Ovary (tissue), 9 donors: ENCODE results near the gene MXD3. TPM values are rescaled to one million over a fixed set of nuclear protein-coding genes. Genes with fewer than 3 reads are reported as not detected.

Experiments
- DNase-seq, 5 donors: peaks; one replicate each; pipeline ENCODE4 v3.0.0-alpha.2; 2019 to 2020
- H3K27ac ChIP-seq, 2 donors: fragments of 200-600 bp; one replicate each; pipeline versions ENCODE4 v1.5.1 to v1.8.0; 2019 to 2022
- H3K27me3 ChIP-seq: fragments of 200-600 bp; one replicate; pipeline ENCODE4 v1.8.0; 2022
- H3K36me3 ChIP-seq: fragments of 200-600 bp; sonication (generic); one replicate; pipeline ENCODE4 v1.5.1; 2019
- H3K4me1 ChIP-seq: one replicate; pipeline ENCODE4 v1.8.1; 2013; ENCODE audit warnings: mild to moderate bottlenecking, moderate library complexity; ENCODE audit not compliant: insufficient read depth
- H3K4me3 ChIP-seq: fragments of 200-600 bp; sonication (generic); one replicate; pipeline ENCODE4 v1.5.1; 2017
- H3K9me3 ChIP-seq, 2 donors: fragments of 200-600 bp in 1 of 2; sonication (generic) in 1 of 2; one replicate each; pipeline versions ENCODE4 v1.5.1 to v1.8.1; 2013 to 2019; ENCODE audit warnings: mild to moderate bottlenecking in 1 of 2, moderate library complexity in 1 of 2
- CTCF ChIP-seq, 3 donors: fragments of 450-650 bp in 2 of 3; fragments of 200-600 bp in 1 of 3; IDR thresholded peaks; one replicate each; pipeline versions ENCODE4 v1.5.1 to v1.8.0; 2016 to 2022; ENCODE audit warnings: antibody characterized with exemption in 3 of 3, mild to moderate bottlenecking in 1 of 3
- EP300 ChIP-seq: sonication (generic); formaldehyde crosslinking; IDR thresholded peaks from one replicate; pipeline ENCODE4 v1.6.1; 2017; ENCODE audit warnings: antibody characterized with exemption
- POLR2A ChIP-seq: fragments of 450-650 bp; IDR thresholded peaks from one replicate; pipeline ENCODE4 v1.6.1; 2017; ENCODE audit warnings: antibody characterized with exemption, mild to moderate bottlenecking, moderate library complexity
- WGBS, 3 donors: extraction: QIAGEN DNeasy Blood & Tissue Kit in 1 of 3; methylation state at CpG; one replicate each; pipeline versions ENCODE4 v1.1.5 to v1.1.7; 2013 to 2017; 5-methylcytosine and 5-hydroxymethylcytosine counted together
- intact Hi-C, 4 donors: fragments of 100-400 bp; cut with DNase I; formaldehyde crosslinking; loops; one replicate each; pipeline versions ENCODE4 v1.11.0 to v1.15.1; 2022 to 2023
- polyA plus RNA-seq, 2 donors: library from polyadenylated mRNA; stranded (reverse); fragments of 200-250 nt in 1 of 2; fragments of 350-450 nt in 1 of 2; fragmentation: Illumina TruSeq in 1 of 2; extraction: RNeasy Lipid Tissue Mini Kit (QIAGEN cat#74804) in 1 of 2; gene quantifications; one replicate each; pipeline ENCODE4 v1.2.3, GENCODE V29; 2013 to 2014
- total RNA-seq, 7 donors: library from RNA; depleted of rRNA in 2 of 7; stranded (reverse); fragments of >200 nt in 2 of 7; fragmentation: NEBNext Ultra II Directional in 3 of 7; extraction: Animal tissue kit (Norgen Biotek cat#: 25700) in 3 of 7; gene quantifications; one replicate each; pipeline versions ENCODE4 v1.1.0 to v1.2.4, GENCODE V29; 2016 to 2023
- donor health status: DM: no; HTN: no; CAD: no; lungs with moderate emphysema.
- donor health status: DM: no; HTN: no; CAD: no.
- donor health status: Bipolar disorder and iron deficiency.
- donor health status: DM: yes; HTN: yes; CAD: no.
- donor health status: DM: no; HTN: no; CAD: no.
- donor health status: DM: yes; HTN: yes; CAD: no.

The MXD3 gene
- total and polyA plus RNA-seq, 9 donors = 0.30 to 9.8 (median 6.0) TPM

- intact Hi-C loops = no loop called here
- no peaks in the 10 kb centered on the region for H3K36me3 ChIP-seq
Measured at GRCh38 chr5:177353093-177353492, 41.4 kb upstream of the MXD3 start.

GRCh38 chr5:177351392-177352329 is 40.0 kb upstream of the MXD3 start, which contains the start of gene LMAN2:
LMAN2 (minus strand) TSS chr5:177351668; CDS start chr5:177351647, 21 bp downstream.
- intact Hi-C loops = no loop called here
- H3K27ac ChIP-seq = peak within 1 kb of the TSS; percentile 50 to 80
- WGBS, 3 donors = 0 to 8% (median 6%) methylated on average over 50 to 55 of the region's 55 CpGs
- no peaks in the 10 kb centered on the region for H3K9me3 ChIP-seq
- peaks cover 14% of the 10 kb centered on the region for H3K4me1 ChIP-seq
- peak within 1 kb of the TSS; percentile 91 for H3K4me3 ChIP-seq
- peak; percentile 90 to 94 (median 91) for DNase-seq
- no peaks in the 10 kb centered on the region for H3K36me3 ChIP-seq
- no peak for TF ChIP-seq EP300
- TF ChIP-seq POLR2A = peak; percentile 47
- no peaks in the 10 kb centered on the region for H3K27me3 ChIP-seq

More at GRCh38 chr5:177353093-177353492, 41.4 kb upstream of the MXD3 start:
- TF ChIP-seq CTCF (IDR thresholded peaks at IDR 0.05) = no peak
- TF ChIP-seq EP300 = no peak
- no peak for TF ChIP-seq POLR2A
- DNase-seq = no peak
- 75 to 79% (median 76%) methylated on average over 5 of the region's 5 CpGs for WGBS, 3 donors
- Histone ChIP-seq H3K27ac (no peak overlapping the region), H3K4me1 (peaks cover 14% of the 10 kb centered on the region), H3K27me3 (no peaks in the 10 kb centered on the region), H3K9me3 (no peaks in the 10 kb centered on the region), H3K4me3 (no peak overlapping the region)

GRCh38 chr5:177350776-177351391 is 39.2 kb upstream of the MXD3 start:
- WGBS, 3 donors = 11 to 14% (median 12%) methylated on average over 18 to 19 of the region's 19 CpGs
- Histone ChIP-seq H3K36me3 (no peaks in the 10 kb centered on the region), H3K4me3 (peak overlapping the region; percentile 91), H3K27me3 (no peaks in the 10 kb centered on the region), H3K27ac (peak overlapping the region in 1 of 2 donors; percentile 80), H3K9me3 (no peaks in the 10 kb centered on the region), H3K4me1 (peaks cover 14% of the 10 kb centered on the region)
- DNase-seq = no peak
- no peak for TF ChIP-seq CTCF (IDR thresholded peaks at IDR 0.05)
- no peak for TF ChIP-seq EP300
- intact Hi-C loops = no loop called here

GRCh38 chr5:177349762-177350161 is 38.1 kb upstream of the MXD3 start:
- intact Hi-C loops = no loop called here
- no peak for DNase-seq
- Histone ChIP-seq H3K9me3 (no peaks in the 10 kb centered on the region), H3K4me1 (peaks cover 14% of the 10 kb centered on the region), H3K4me3 (no peak overlapping the region), H3K27ac (no peak overlapping the region), H3K36me3 (no peaks in the 10 kb centered on the region), H3K27me3 (no peaks in the 10 kb centered on the region)
- WGBS, 3 donors = 79 to 83% (median 82%) methylated on average over 5 of the region's 5 CpGs
- TF ChIP-seq EP300 = no peak
- no peak for TF ChIP-seq POLR2A
- no peak for TF ChIP-seq CTCF (IDR thresholded peaks at IDR 0.05)
